ENCODE results near the gene AHNAK. TPM values are rescaled to one million over a fixed set of nuclear protein-coding genes. Genes with fewer than 3 reads are reported as not detected.
A peak's percentile ranks its signal among the peaks of the same experiment; 100 is the strongest.
"Not testable (repeated sequence)": the region's sequence is repeated elsewhere in the genome, so short reads cannot be mapped to it uniquely, and the experiment has no call there.

Gene AHNAK
- total RNA-seq, 1 donor from 2014 or later: 246 TPM

GRCh38 chr11:62566247-62566646 lies 19.6 kb upstream of the AHNAK start:
- intact Hi-C loops (cut with micrococcal nuclease): no loop called here
- Mint-ChIP-seq H3K27ac (peak overlapping the region; percentile 51), H3K4me3 (no peak overlapping the region), H3K36me3 (ENCODE audit: low read depth) (peaks cover 79% of the 10 kb centered on the region), H3K4me1 (peaks cover 12% of the 10 kb centered on the region), H3K27me3 (no peaks in the 10 kb centered on the region), H3K9me3 (no peaks in the 10 kb centered on the region)
- no peak for DNase-seq
- ChIA-PET CTCF (interaction anchor here (0.6 to 1.5 kb wide), 3 partner anchors 23 to 142 kb away, joined by 3 to 5 read pairs (median 5); no protein-coding TSS in a partner anchor), POLR2A (interaction anchor here (0.7 to 1.7 kb wide), 4 partner anchors 8 to 274 kb away, joined by 3 to 6 read pairs (median 4); partner anchors contain the start of genes EEF1G and INTS5)
- no peak for TF ChIP-seq CTCF (IDR thresholded peaks at IDR 0.05)
- no peak for ATAC-seq (ENCODE audit: low read depth)

GRCh38 chr11:62565100-62565802 lies 18.6 kb upstream of the AHNAK start:
- no peak for DNase-seq
- Mint-ChIP-seq H3K36me3 (ENCODE audit: low read depth) (peaks cover 81% of the 10 kb centered on the region), H3K9me3 (no peaks in the 10 kb centered on the region), H3K27ac (no peak overlapping the region), H3K27me3 (no peaks in the 10 kb centered on the region), H3K4me1 (peaks cover 14% of the 10 kb centered on the region), H3K4me3 (no peak overlapping the region)
- no peak for TF ChIP-seq CTCF (IDR thresholded peaks at IDR 0.05)
- no peak for ATAC-seq (ENCODE audit: low read depth)
- POLR2A ChIA-PET: interaction anchor here (0.6 to 2.0 kb wide), 4 partner anchors 9 to 140 kb away, joined by 3 to 7 read pairs (median 5); partner anchors contain the start of gene EEF1G
- intact Hi-C loops (cut with micrococcal nuclease): no loop called here
- CTCF ChIA-PET: interaction anchor here (0.6 to 1.5 kb wide), 4 partner anchors 22 to 141 kb away, joined by 4 to 5 read pairs (median 5); no protein-coding TSS in a partner anchor

- CTCF ChIA-PET: interaction anchor here (1.0 to 11.9 kb wide), 5 partner anchors 8 to 136 kb away, joined by 3 to 192 read pairs (median 13); no protein-coding TSS in a partner anchor
- Mint-ChIP-seq H3K36me3 (ENCODE audit: low read depth) (peaks cover 72% of the 10 kb centered on the region), H3K4me1 (peaks cover 32% of the 10 kb centered on the region), H3K27ac (peak overlapping the region; percentile 41)
- H3K4me3 Mint-ChIP-seq; ATAC-seq (ENCODE audit: low read depth); DNase-seq; H3K9me3 Mint-ChIP-seq; intact Hi-C loops (cut with micrococcal nuclease); H3K27me3 Mint-ChIP-seq: not testable (repeated sequence)
- POLR2A ChIA-PET: interaction anchor here (0.7 to 5.5 kb wide), 3 partner anchors 11 to 137 kb away, joined by 3 to 40 read pairs (median 17); partner anchors contain the start of gene EEF1G
Observed at GRCh38 chr11:62561677-62562230, 15.1 kb upstream of the AHNAK start.

- Mint-ChIP-seq H3K27ac (peak overlapping the region; percentile 68), H3K4me1 (peaks cover 43% of the 10 kb centered on the region), H3K36me3 (ENCODE audit: low read depth) (peaks cover 61% of the 10 kb centered on the region), H3K9me3 (no peaks in the 10 kb centered on the region), H3K4me3 (no peak overlapping the region), H3K27me3 (no peaks in the 10 kb centered on the region)
- peak; percentile 18 for TF ChIP-seq CTCF (IDR thresholded peaks at IDR 0.05)
- ATAC-seq (ENCODE audit: low read depth) (peak; percentile 16), DNase-seq (no peak)
- intact Hi-C loops (cut with micrococcal nuclease): loop anchor here (1.0 kb wide), 5 partner anchors 19 to 165 kb away; no protein-coding TSS in a partner anchor
- POLR2A ChIA-PET: interaction anchor here (0.5 to 5.5 kb wide), 9 partner anchors 8 to 136 kb away, joined by 3 to 40 read pairs (median 7); partner anchors contain the start of genes C11orf98, CSKMT and EEF1G
- CTCF ChIA-PET: interaction anchor here (1.0 to 11.9 kb wide), 16 partner anchors 9 to 165 kb away, joined by 3 to 192 read pairs (median 5); partner anchors contain the start of genes AHNAK and TUT1
Observed at GRCh38 chr11:62560566-62561103, 14.0 kb upstream of the AHNAK start.

GRCh38 chr11:62559626-62560025 lies 13.0 kb upstream of the AHNAK start:
- Mint-ChIP-seq H3K4me1 (peaks cover 53% of the 10 kb centered on the region), H3K36me3 (ENCODE audit: low read depth) (peaks cover 51% of the 10 kb centered on the region), H3K27ac (peak overlapping the region; percentile 30)
- H3K9me3 Mint-ChIP-seq; ATAC-seq (ENCODE audit: low read depth); H3K4me3 Mint-ChIP-seq; H3K27me3 Mint-ChIP-seq; DNase-seq: not testable (repeated sequence)
- intact Hi-C loops (cut with micrococcal nuclease): loop anchor here (1.0 to 10.0 kb wide), 7 partner anchors 18 to 1205 kb away; no protein-coding TSS in a partner anchor
- ChIA-PET CTCF (interaction anchor here (1.4 to 11.9 kb wide), 8 partner anchors 8 to 164 kb away, joined by 3 to 192 read pairs (median 10); no protein-coding TSS in a partner anchor), POLR2A (interaction anchor here (0.7 to 5.5 kb wide), 6 partner anchors 13 to 135 kb away, joined by 3 to 40 read pairs (median 11); partner anchors contain the start of genes C11orf98, CSKMT and EEF1G)
